Measurements from ENCODE around the gene ANK3.
A peak's percentile ranks its signal among the peaks of the same experiment; 100 is the strongest.

ANK3 gene

GRCh38 chr10:60343254-60343653 is 46.4 kb downstream of the ANK3 start:
- WGBS = no CpG with 5 or more reads among the region's 1 CpG

GRCh38 chr10:60341969-60342368 is 47.7 kb downstream of the ANK3 start:
- Histone ChIP-seq H3K4me2 (ENCODE audit: low read length, poor library complexity, severe bottlenecking) (no peak overlapping the region), H4K91ac (ENCODE audit: low read length) (no peak overlapping the region), H2BK120ac (ENCODE audit: low read depth, low read length) (no peak overlapping the region), H3K36me3 (ENCODE audit: control insufficient read depth in 1 of 2, insufficient read depth in 2 of 2, low read depth in 1 of 2, low read length in 2 of 2) (no peaks in the 10 kb centered on the region), H2BK5ac (ENCODE audit: low read depth, low read length, poor library complexity, severe bottlenecking) (no peak overlapping the region), H3K18ac (ENCODE audit: low read depth in 1 of 2, low read length in 2 of 2) (no peak overlapping the region), H3K4me1 (ENCODE audit: control insufficient read depth, insufficient read depth, low read depth, low read length) (peaks cover 1% of the 10 kb centered on the region), H3K23ac (ENCODE audit: low read length in 2 of 2) (no peak overlapping the region), H2BK12ac (ENCODE audit: low read length in 2 of 2) (no peak overlapping the region), H3K27me3 (ENCODE audit: control insufficient read depth in 1 of 2, insufficient read depth in 1 of 2, low read length in 2 of 2) (no peaks in the 10 kb centered on the region), H2AFZ (ENCODE audit: low read depth, low read length) (no peak overlapping the region), H3K4ac (ENCODE audit: low read depth in 1 of 2, low read length in 2 of 2) (no peak overlapping the region), H4K8ac (ENCODE audit: low read length) (no peak overlapping the region), H3K79me1 (replicated peaks; ENCODE audit: low read length, poor library complexity, severe bottlenecking) (peaks cover 2% of the 10 kb centered on the region), H3K27ac (ENCODE audit: low read length, poor library complexity, severe bottlenecking) (no peak overlapping the region), H3K14ac (ENCODE audit: low read length in 2 of 2) (no peak overlapping the region), H2BK15ac (ENCODE audit: low read depth, poor library complexity, severe bottlenecking) (no peak overlapping the region), H3K9me3 (ENCODE audit: control insufficient read depth, low read length) (no peaks in the 10 kb centered on the region), H3K4me3 (ENCODE audit: insufficient read depth in 1 of 2, low read depth in 1 of 2, low read length in 2 of 2) (no peak overlapping the region), H2AK5ac (ENCODE audit: low read length, severe bottlenecking) (no peak overlapping the region), H3K9ac (ENCODE audit: low read length) (no peak overlapping the region)
- no peak for DNase-seq
- 100% methylated on average over 2 of the region's 4 CpGs for WGBS

More at GRCh38 chr10:60343254-60343653, 46.4 kb downstream of the ANK3 start:
- H4K8ac ChIP-seq (ENCODE audit: low read length) = no peak overlapping the region
- no peak overlapping the region for H3K14ac ChIP-seq (ENCODE audit: low read length in 2 of 2)
- no peak overlapping the region for H2BK15ac ChIP-seq (ENCODE audit: low read depth, poor library complexity, severe bottlenecking)
- H2BK12ac ChIP-seq (ENCODE audit: low read length in 2 of 2) = no peak overlapping the region
- H3K23ac ChIP-seq (ENCODE audit: low read length in 2 of 2) = no peak overlapping the region
- no peak overlapping the region for H3K4me2 ChIP-seq (ENCODE audit: low read length, poor library complexity, severe bottlenecking)
- no peak overlapping the region for H4K91ac ChIP-seq (ENCODE audit: low read length)
- no peak overlapping the region for H3K27ac ChIP-seq (ENCODE audit: low read length, poor library complexity, severe bottlenecking)
- H3K4ac ChIP-seq (ENCODE audit: low read depth in 1 of 2, low read length in 2 of 2) = no peak overlapping the region
- no peaks in the 10 kb centered on the region for H3K27me3 ChIP-seq (ENCODE audit: control insufficient read depth in 1 of 2, insufficient read depth in 1 of 2, low read length in 2 of 2)
- no peak overlapping the region for H3K9ac ChIP-seq (ENCODE audit: low read length)
- no peak overlapping the region for H3K4me3 ChIP-seq (ENCODE audit: insufficient read depth in 1 of 2, low read depth in 1 of 2, low read length in 2 of 2)
- H2BK5ac ChIP-seq (ENCODE audit: low read depth, low read length, poor library complexity, severe bottlenecking) = no peak overlapping the region
- no peak overlapping the region for H2AFZ ChIP-seq (ENCODE audit: low read depth, low read length)
- H2AK5ac ChIP-seq (ENCODE audit: low read length, severe bottlenecking) = no peak overlapping the region
- H2BK120ac ChIP-seq (ENCODE audit: low read depth, low read length) = no peak overlapping the region
- no peaks in the 10 kb centered on the region for H3K9me3 ChIP-seq (ENCODE audit: control insufficient read depth, low read length)
- H3K4me1 ChIP-seq (ENCODE audit: control insufficient read depth, insufficient read depth, low read depth, low read length) = peaks cover 1% of the 10 kb centered on the region
- H3K18ac ChIP-seq (ENCODE audit: low read depth in 1 of 2, low read length in 2 of 2) = no peak overlapping the region
- no peaks in the 10 kb centered on the region for H3K36me3 ChIP-seq (ENCODE audit: control insufficient read depth in 1 of 2, insufficient read depth in 2 of 2, low read depth in 1 of 2, low read length in 2 of 2)
- peaks cover 2% of the 10 kb centered on the region for H3K79me1 ChIP-seq (replicated peaks; ENCODE audit: low read length, poor library complexity, severe bottlenecking)
- peak; percentile 33 for DNase-seq

GRCh38 chr10:60340973-60341372 is 48.7 kb downstream of the ANK3 start:
- 89% methylated on average over 1 of the region's 1 CpG for WGBS
- Histone ChIP-seq H2AK5ac (ENCODE audit: low read length, severe bottlenecking) (no peak overlapping the region), H3K9ac (ENCODE audit: low read length) (no peak overlapping the region), H2BK15ac (ENCODE audit: low read depth, poor library complexity, severe bottlenecking) (no peak overlapping the region), H4K8ac (ENCODE audit: low read length) (no peak overlapping the region), H3K4me2 (ENCODE audit: low read length, poor library complexity, severe bottlenecking) (no peak overlapping the region), H2BK120ac (ENCODE audit: low read depth, low read length) (no peak overlapping the region), H3K4ac (ENCODE audit: low read depth in 1 of 2, low read length in 2 of 2) (no peak overlapping the region), H3K23ac (ENCODE audit: low read length in 2 of 2) (no peak overlapping the region), H3K27me3 (ENCODE audit: control insufficient read depth in 1 of 2, insufficient read depth in 1 of 2, low read length in 2 of 2) (no peaks in the 10 kb centered on the region), H3K27ac (ENCODE audit: low read length, poor library complexity, severe bottlenecking) (no peak overlapping the region), H2BK5ac (ENCODE audit: low read depth, low read length, poor library complexity, severe bottlenecking) (no peak overlapping the region), H2AFZ (ENCODE audit: low read depth, low read length) (no peak overlapping the region), H3K18ac (ENCODE audit: low read depth in 1 of 2, low read length in 2 of 2) (no peak overlapping the region), H3K79me1 (replicated peaks; ENCODE audit: low read length, poor library complexity, severe bottlenecking) (peaks cover 3% of the 10 kb centered on the region), H3K14ac (ENCODE audit: low read length in 2 of 2) (no peak overlapping the region), H3K4me3 (ENCODE audit: insufficient read depth in 1 of 2, low read depth in 1 of 2, low read length in 2 of 2) (no peak overlapping the region), H3K9me3 (ENCODE audit: control insufficient read depth, low read length) (no peaks in the 10 kb centered on the region), H3K4me1 (ENCODE audit: control insufficient read depth, insufficient read depth, low read depth, low read length) (peaks cover 1% of the 10 kb centered on the region), H4K91ac (ENCODE audit: low read length) (no peak overlapping the region), H3K36me3 (ENCODE audit: control insufficient read depth in 1 of 2, insufficient read depth in 2 of 2, low read depth in 1 of 2, low read length in 2 of 2) (no peaks in the 10 kb centered on the region), H2BK12ac (ENCODE audit: low read length in 2 of 2) (no peak overlapping the region)
- DNase-seq = no peak

GRCh38 chr10:60339757-60340156 is 49.9 kb downstream of the ANK3 start:
- no peaks in the 10 kb centered on the region for H3K36me3 ChIP-seq (ENCODE audit: control insufficient read depth in 1 of 2, insufficient read depth in 2 of 2, low read depth in 1 of 2, low read length in 2 of 2)
- no peak overlapping the region for H2BK5ac ChIP-seq (ENCODE audit: low read depth, low read length, poor library complexity, severe bottlenecking)
- H2BK12ac ChIP-seq (ENCODE audit: low read length in 2 of 2) = no peak overlapping the region
- no peak overlapping the region for H4K91ac ChIP-seq (ENCODE audit: low read length)
- no peaks in the 10 kb centered on the region for H3K27me3 ChIP-seq (ENCODE audit: control insufficient read depth in 1 of 2, insufficient read depth in 1 of 2, low read length in 2 of 2)
- H2AFZ ChIP-seq (ENCODE audit: low read depth, low read length) = no peak overlapping the region
- H3K23ac ChIP-seq (ENCODE audit: low read length in 2 of 2) = no peak overlapping the region
- no peak overlapping the region for H3K18ac ChIP-seq (ENCODE audit: low read depth in 1 of 2, low read length in 2 of 2)
- H3K4me2 ChIP-seq (ENCODE audit: low read length, poor library complexity, severe bottlenecking) = no peak overlapping the region
- no peak overlapping the region for H4K8ac ChIP-seq (ENCODE audit: low read length)
- no peak overlapping the region for H2BK120ac ChIP-seq (ENCODE audit: low read depth, low read length)
- no peak overlapping the region for H3K9ac ChIP-seq (ENCODE audit: low read length)
- H3K27ac ChIP-seq (ENCODE audit: low read length, poor library complexity, severe bottlenecking) = no peak overlapping the region
- H3K4ac ChIP-seq (ENCODE audit: low read depth in 1 of 2, low read length in 2 of 2) = no peak overlapping the region
- no peak overlapping the region for H2BK15ac ChIP-seq (ENCODE audit: low read depth, poor library complexity, severe bottlenecking)
- H3K4me3 ChIP-seq (ENCODE audit: insufficient read depth in 1 of 2, low read depth in 1 of 2, low read length in 2 of 2) = no peak overlapping the region
- H3K9me3 ChIP-seq (ENCODE audit: control insufficient read depth, low read length) = no peaks in the 10 kb centered on the region
- H2AK5ac ChIP-seq (ENCODE audit: low read length, severe bottlenecking) = no peak overlapping the region
- no peak for DNase-seq
- peaks cover 3% of the 10 kb centered on the region for H3K79me1 ChIP-seq (replicated peaks; ENCODE audit: low read length, poor library complexity, severe bottlenecking)
- H3K14ac ChIP-seq (ENCODE audit: low read length in 2 of 2) = no peak overlapping the region
- 85% methylated on average over 4 of the region's 4 CpGs for WGBS
- peaks cover 3% of the 10 kb centered on the region for H3K4me1 ChIP-seq (ENCODE audit: control insufficient read depth, insufficient read depth, low read depth, low read length)

Data from mesenchymal stem cell (in vitro differentiated cells and primary cell).